Measurements from ENCODE around the gene ARHGEF19.

- no peak for TF ChIP-seq CTCF (IDR thresholded peaks at IDR 0.05; ENCODE audit: low read depth, low read length)
- TF ChIP-seq EZH2phosphoT487 (IDR thresholded peaks at IDR 0.05; ENCODE audit: low read depth), result no peak
Measured at GRCh38 chr1:16189921-16190621, 22.4 kb downstream of the ARHGEF19 start.

Data from OCI-LY3 (cell line).